Measurements from ENCODE around the gene SRSF9. TPM values are rescaled to one million over a fixed set of nuclear protein-coding genes. Genes with fewer than 3 reads are reported as not detected.
"Not testable (repeated sequence)": the region's sequence is repeated elsewhere in the genome, so short reads cannot be mapped to it uniquely, and the experiment has no call there.

Gene SRSF9
- 100 to 1,000 TPM in 1 of 2 donors, 10 to 100 TPM in 1; 98.7 to 131 TPM for total RNA-seq

GRCh38 chr12:120469450-120470149 lies at the start of gene SRSF9:
TSS of gene SRSF9 (minus strand) at chr12:120469748. CDS start at chr12:120469609, 139 bp downstream.
- H3K36me3 ChIP-seq, result peaks cover 0 to 3% of the 10 kb centered on the region in 2 donors
- H3K27me3 ChIP-seq (replicated peaks; ENCODE audit: insufficient read depth), result no peaks in the 10 kb centered on the region
- H3K9me3 ChIP-seq, result no peaks in the 10 kb centered on the region
- peak; percentile 93 for DNase-seq (ENCODE audit: low spot score)
- intact Hi-C loops (cut with DNase I), result no loop called here
- TF ChIP-seq CTCF (IDR thresholded peaks at IDR 0.05), result peak; percentile 81 to 95 (median 92)
- peak; percentile 76 for TF ChIP-seq POLR2A (IDR thresholded peaks at IDR 0.05)
- TF ChIP-seq POLR2AphosphoS5 (IDR thresholded peaks at IDR 0.05), result peak; percentile 91
- H3K4me1 ChIP-seq (replicated peaks), result peaks cover 5% of the 10 kb centered on the region
- WGBS, result under 1% methylated on average over 88 of the region's 88 CpGs
- peak within 1 kb of the TSS; percentile 86 to 92 for H3K27ac ChIP-seq
- H3K4me3 ChIP-seq, result peak within 1 kb of the TSS; percentile 84 to 92

GRCh38 chr12:120519324-120519723 lies 49.8 kb upstream of the SRSF9 start:
- DNase-seq (ENCODE audit: low spot score); H3K36me3 ChIP-seq; H3K4me3 ChIP-seq; H3K4me1 ChIP-seq (replicated peaks); intact Hi-C loops (cut with DNase I); H3K9me3 ChIP-seq; H3K27ac ChIP-seq; H3K27me3 ChIP-seq (replicated peaks; ENCODE audit: insufficient read depth): not testable (repeated sequence)
- over 99% methylated on average over 8 of the region's 8 CpGs for WGBS

DNA sequence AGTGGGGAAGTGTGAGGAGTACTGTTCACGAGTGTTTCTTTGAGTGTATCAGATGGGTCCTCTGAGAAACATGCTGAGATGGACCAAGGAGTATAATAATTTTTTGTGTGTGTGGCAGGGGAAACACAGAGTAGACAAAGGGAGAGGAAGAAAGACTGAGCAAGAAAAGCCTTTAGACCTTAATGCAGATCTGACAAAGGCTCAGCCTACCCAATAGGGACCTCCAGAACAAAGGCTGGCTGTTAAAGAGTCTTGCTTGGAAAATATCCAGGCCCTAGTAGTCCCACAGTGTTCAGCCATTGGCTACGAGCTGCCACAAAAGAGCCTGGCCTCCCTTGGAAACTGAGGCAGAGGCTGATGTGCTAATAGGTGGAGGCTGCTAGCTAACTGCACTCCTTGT lies 45.9 kb upstream of the SRSF9 start:
- Histone ChIP-seq H3K27me3 (replicated peaks; ENCODE audit: insufficient read depth) (no peaks in the 10 kb centered on the region), H3K4me1 (replicated peaks) (no peaks in the 10 kb centered on the region), H3K9me3 (no peaks in the 10 kb centered on the region), H3K4me3 (no peak overlapping the region), H3K36me3 (no peaks in the 10 kb centered on the region), H3K27ac (no peak overlapping the region)
- DNase-seq (ENCODE audit: low spot score), result no peak
- TF ChIP-seq POLR2A (IDR thresholded peaks at IDR 0.05) (no peak), CTCF (IDR thresholded peaks at IDR 0.05) (no peak), POLR2AphosphoS5 (IDR thresholded peaks at IDR 0.05) (no peak)
- intact Hi-C loops (cut with DNase I), result no loop called here
- 94% methylated on average over 2 of the region's 2 CpGs for WGBS

DNA sequence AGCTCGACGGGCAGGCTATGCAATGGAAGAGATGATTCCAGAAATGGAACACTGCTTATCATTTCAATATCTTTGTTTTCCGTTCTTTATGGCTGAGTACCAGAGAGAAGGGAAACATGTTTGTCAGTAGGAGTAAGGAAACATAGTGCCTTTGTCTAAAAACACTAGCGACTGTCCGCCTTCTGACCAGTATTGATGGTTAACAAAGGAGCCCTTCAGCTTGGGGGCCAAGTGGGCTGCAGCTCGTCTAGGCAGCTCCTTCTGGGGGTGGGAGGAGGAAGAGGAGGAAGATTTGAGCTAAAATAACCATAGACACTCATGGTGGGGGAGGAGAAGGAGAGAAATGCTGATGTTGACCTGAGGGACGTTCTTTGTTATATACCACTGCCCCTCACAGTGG lies 44.5 kb upstream of the SRSF9 start:
- no peak for DNase-seq (ENCODE audit: low spot score)
- H3K9me3 ChIP-seq, result no peaks in the 10 kb centered on the region
- intact Hi-C loops (cut with DNase I), result no loop called here
- no peaks in the 10 kb centered on the region for H3K27me3 ChIP-seq (replicated peaks; ENCODE audit: insufficient read depth)
- no peaks in the 10 kb centered on the region for H3K36me3 ChIP-seq
- 71% methylated on average over 7 of the region's 7 CpGs for WGBS
- H3K4me3 ChIP-seq, result no peak overlapping the region
- H3K4me1 ChIP-seq (replicated peaks), result no peaks in the 10 kb centered on the region
- no peak overlapping the region for H3K27ac ChIP-seq
- TF ChIP-seq CTCF (IDR thresholded peaks at IDR 0.05) (no peak), POLR2A (IDR thresholded peaks at IDR 0.05) (no peak), POLR2AphosphoS5 (IDR thresholded peaks at IDR 0.05) (no peak)

- intact Hi-C loops (cut with DNase I), result no loop called here
- Histone ChIP-seq H3K9me3 (no peaks in the 10 kb centered on the region), H3K4me1 (replicated peaks) (no peaks in the 10 kb centered on the region), H3K27me3 (replicated peaks; ENCODE audit: insufficient read depth) (no peaks in the 10 kb centered on the region), H3K4me3 (no peak overlapping the region), H3K36me3 (peaks cover 0 to 2% of the 10 kb centered on the region in 2 donors), H3K27ac (no peak overlapping the region)
- TF ChIP-seq POLR2AphosphoS5 (IDR thresholded peaks at IDR 0.05) (no peak), CTCF (IDR thresholded peaks at IDR 0.05) (no peak), POLR2A (IDR thresholded peaks at IDR 0.05) (no peak)
- no peak for DNase-seq (ENCODE audit: low spot score)
- 96% methylated on average over 8 of the region's 8 CpGs for WGBS
Observed at GRCh38 chr12:120508537-120508936, 39.0 kb upstream of the SRSF9 start.
